Ishikawa (cell line): ENCODE measurements around the gene PEX11B.
A peak's percentile ranks its signal among the peaks of the same experiment; 100 is the strongest.

Experiments
- CEBPB ChIP-seq: IDR thresholded peaks from 2 replicates; pipeline ENCODE4 v1.6.1; 2012
- CREB1 ChIP-seq: IDR thresholded peaks from 2 replicates; pipeline ENCODE4 v1.6.1; 2012; ENCODE audit warnings: low read depth
- EGR1 ChIP-seq: IDR thresholded peaks from 2 replicates; pipeline ENCODE4 v1.6.1; 2012
- EP300 ChIP-seq: IDR thresholded peaks from 2 replicates; pipeline ENCODE4 v1.6.1; 2012; ENCODE audit warnings: borderline replicate concordance
- FOXM1 ChIP-seq: IDR thresholded peaks from 2 replicates; pipeline ENCODE4 v1.6.1; 2012; ENCODE audit warnings: low read depth, borderline replicate concordance
- NFIC ChIP-seq: IDR thresholded peaks from 2 replicates; pipeline ENCODE4 v1.6.1; 2012
- RAD21 ChIP-seq: IDR thresholded peaks from 2 replicates; pipeline ENCODE4 v1.6.1; 2012; ENCODE audit warnings: low read depth
- REST ChIP-seq: IDR thresholded peaks from 2 replicates; pipeline ENCODE4 v1.6.1; 2012; ENCODE audit warnings: low read depth, mild to moderate bottlenecking
- TAF1 ChIP-seq: IDR thresholded peaks from 2 replicates; pipeline ENCODE4 v1.6.1; 2012; ENCODE audit warnings: low read depth, mild to moderate bottlenecking
- TCF12 ChIP-seq: IDR thresholded peaks from 2 replicates; pipeline ENCODE4 v1.6.1; 2012; ENCODE audit warnings: low read depth
- TEAD4 ChIP-seq: IDR thresholded peaks from 2 replicates; pipeline ENCODE4 v1.6.1; 2012
- USF1 ChIP-seq: IDR thresholded peaks from 2 replicates; pipeline ENCODE4 v1.6.1; 2012
- YY1 ChIP-seq: IDR thresholded peaks from 2 replicates; pipeline ENCODE4 v1.6.1; 2012; ENCODE audit warnings: low read depth
- ZBTB7A ChIP-seq: IDR thresholded peaks from 2 replicates; pipeline ENCODE4 v1.6.1; 2012; ENCODE audit warnings: low read depth
- TF ChIP-seq, protein P1 (sequence below): IDR thresholded peaks from 2 replicates; pipeline ENCODE4 v1.6.1; 2012

PEX11B gene

DNA sequence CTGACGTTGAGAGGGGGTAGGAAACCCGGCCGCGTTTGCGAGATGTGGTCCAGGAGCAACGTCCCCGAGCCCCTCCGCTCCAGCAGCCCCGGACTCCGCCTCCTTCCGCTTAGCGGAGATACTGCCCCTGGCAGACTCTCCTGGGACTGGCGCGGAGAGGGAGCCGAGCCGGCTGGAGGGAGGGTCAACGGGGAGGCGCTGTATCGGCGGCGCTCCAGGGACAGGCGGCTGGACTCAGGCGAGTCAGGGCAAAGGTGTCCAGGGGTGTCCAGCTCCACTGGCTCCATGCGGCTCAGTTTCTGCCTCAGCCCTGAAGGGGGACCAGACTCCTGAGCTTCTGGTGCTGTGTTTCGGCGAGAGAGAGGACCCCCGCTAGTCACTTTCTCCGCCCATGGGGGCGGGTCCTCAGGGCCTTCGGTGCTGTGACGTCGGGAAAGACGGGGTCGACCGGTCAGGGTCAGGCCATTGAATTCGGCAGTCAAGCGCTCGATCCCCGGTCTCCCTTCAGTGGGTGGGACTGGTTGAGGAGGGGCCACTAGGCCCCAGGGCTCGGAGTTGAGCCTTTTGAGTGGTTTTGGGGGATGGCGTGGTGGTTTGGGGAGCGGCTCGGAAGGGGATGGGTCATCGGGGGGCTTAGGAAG, 42.1 kb upstream of the PEX11B start:
- TF ChIP-seq NFIC (no peak), EGR1 (no peak), YY1 (0 out of 2 replicates have a peak, but pooled peaks have one; percentile 19), TAF1 (peak; percentile 50; the same call in 1 of the 2 replicates), CREB1 (no peak), CEBPB (no peak), EP300 (peak; percentile 20; the same call in 1 of the 2 replicates), TEAD4 (no peak), TCF12 (0 out of 2 replicates have a peak, but pooled peaks have one; percentile 31), FOXM1 (no peak), RAD21 (no peak)
- TF ChIP-seq, protein P1, sequence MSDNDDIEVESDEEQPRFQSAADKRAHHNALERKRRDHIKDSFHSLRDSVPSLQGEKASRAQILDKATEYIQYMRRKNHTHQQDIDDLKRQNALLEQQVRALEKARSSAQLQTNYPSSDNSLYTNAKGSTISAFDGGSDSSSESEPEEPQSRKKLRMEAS: peak; percentile 64

GRCh38 chr1:145959957-145960467, 41.5 kb upstream of the PEX11B start:
- no peak for TF ChIP-seq CEBPB
- TF ChIP-seq EP300: no peak
- TF ChIP-seq FOXM1: no peak
- TF ChIP-seq, protein P1: no peak
- no peak for TF ChIP-seq TCF12

- TF ChIP-seq CEBPB (no peak), NFIC (no peak), TAF1 (no peak), EP300 (no peak), EGR1 (no peak), TCF12 (no peak), REST (no peak), RAD21 (no peak), CREB1 (no peak), USF1 (no peak), ZBTB7A (no peak), FOXM1 (no peak), YY1 (no peak), TEAD4 (no peak)
- TF ChIP-seq, protein P1: no peak
Observed at GRCh38 chr1:145959333-145959732, 40.8 kb upstream of the PEX11B start.

- TF ChIP-seq FOXM1 (no peak), TAF1 (no peak), RAD21 (no peak), EGR1 (no peak), ZBTB7A (no peak), TCF12 (no peak), CEBPB (no peak), NFIC (no peak), CREB1 (no peak), REST (no peak)
- TF ChIP-seq, protein P1: no peak
Observed at GRCh38 chr1:145958734-145959133, 40.2 kb upstream of the PEX11B start.

- TF ChIP-seq RAD21: no peak
- 0 out of 2 replicates have a peak, but pooled peaks have one; percentile 14 for TF ChIP-seq YY1
- TF ChIP-seq FOXM1: no peak
- TF ChIP-seq EP300: no peak
- peak; percentile 24; the same call in 1 of the 2 replicates for TF ChIP-seq TCF12
- TF ChIP-seq REST: no peak
- no peak for TF ChIP-seq CREB1
- no peak for TF ChIP-seq ZBTB7A
- 0 out of 2 replicates have a peak, but pooled peaks have one; percentile 14 for TF ChIP-seq TAF1
- TF ChIP-seq USF1: no peak
- TF ChIP-seq NFIC: peak; percentile 60
- TF ChIP-seq, protein P1: peak; percentile 65; the same call in 1 of the 2 replicates
- no peak for TF ChIP-seq TEAD4
- TF ChIP-seq CEBPB: no peak
- 0 out of 2 replicates have a peak, but pooled peaks have one; percentile 8 for TF ChIP-seq EGR1
Observed at GRCh38 chr1:145957443-145958319, 39.2 kb upstream of the PEX11B start, which contains the start of gene LIX1L. LIX1L (minus strand) TSS chr1:145958017; CDS start chr1:145957927, 90 bp downstream.
